ENCODE results near the gene FRY. TPM values are rescaled to one million over a fixed set of nuclear protein-coding genes. Genes with fewer than 3 reads are reported as not detected.

FRY gene
- total and polyA plus RNA-seq, 2 donors from 2014 or later, result 21.8 to 69.5 TPM

DNA sequence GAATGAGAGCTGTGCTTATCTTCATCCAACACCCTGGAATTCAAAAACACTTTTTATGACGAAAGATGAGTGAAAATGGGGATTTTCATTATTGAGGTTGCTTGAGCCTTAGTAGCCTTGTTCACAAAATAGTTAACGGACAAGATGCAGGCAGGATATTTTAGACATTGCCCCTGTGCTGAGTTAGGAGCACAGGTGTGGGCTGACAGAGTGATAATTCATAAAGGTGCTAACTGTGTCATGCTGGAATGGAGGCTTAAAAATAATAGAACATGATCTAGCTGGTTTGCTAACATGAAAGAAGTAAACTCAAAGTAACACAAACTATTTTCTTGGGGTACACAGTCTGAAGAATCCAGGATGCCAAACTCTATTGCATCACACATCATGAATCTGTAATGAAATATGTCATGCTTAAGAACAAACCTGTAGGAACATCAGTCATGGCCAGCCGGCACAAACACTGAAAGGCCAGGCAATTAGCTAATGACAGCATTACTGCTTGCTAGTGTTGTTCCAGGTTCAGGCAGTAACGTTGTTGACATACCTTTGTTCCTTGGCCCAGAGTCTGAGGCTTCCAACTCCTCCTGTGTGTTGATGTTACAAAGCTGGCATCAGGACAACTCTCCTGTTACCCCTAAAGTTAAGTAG, 55.3 kb downstream of the FRY start:
- FAIRE-seq, result no peak

DNA sequence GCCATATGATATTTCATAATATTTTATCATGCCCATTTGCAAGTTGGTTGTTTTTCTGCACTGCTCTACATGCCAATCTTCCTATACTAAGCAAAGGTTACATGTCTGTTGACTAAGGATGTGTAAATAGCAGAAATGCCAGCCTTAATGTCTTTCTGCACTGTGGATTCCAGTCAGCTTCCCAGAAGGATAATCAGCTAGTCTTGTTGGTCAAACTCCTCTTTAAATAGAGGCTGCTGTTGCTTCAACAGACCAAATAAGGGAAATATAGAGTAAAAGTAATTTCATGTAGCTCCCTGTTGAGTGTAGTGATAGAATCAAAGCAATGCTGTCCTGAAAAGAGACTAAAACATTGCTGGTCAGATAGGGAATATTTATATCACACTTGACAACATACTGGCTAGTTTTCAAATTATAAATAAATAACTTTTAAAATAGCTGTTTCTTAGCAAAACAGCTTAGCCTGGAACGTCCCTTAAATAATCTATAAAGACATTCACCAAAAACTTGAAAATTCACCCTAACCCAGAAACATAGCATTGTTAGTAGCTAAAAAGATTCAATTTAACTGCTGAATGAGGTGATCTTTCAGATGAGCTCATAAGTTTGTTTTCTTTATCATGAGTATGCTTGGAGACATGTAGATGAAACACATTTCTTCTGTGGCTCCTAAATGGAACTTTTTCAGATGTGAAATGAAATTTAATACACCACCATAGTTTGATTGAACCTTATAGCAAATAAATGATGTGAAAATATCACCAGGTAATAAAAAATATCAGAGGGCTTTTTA, 56.6 kb downstream of the FRY start:
- TF ChIP-seq, protein P1, sequence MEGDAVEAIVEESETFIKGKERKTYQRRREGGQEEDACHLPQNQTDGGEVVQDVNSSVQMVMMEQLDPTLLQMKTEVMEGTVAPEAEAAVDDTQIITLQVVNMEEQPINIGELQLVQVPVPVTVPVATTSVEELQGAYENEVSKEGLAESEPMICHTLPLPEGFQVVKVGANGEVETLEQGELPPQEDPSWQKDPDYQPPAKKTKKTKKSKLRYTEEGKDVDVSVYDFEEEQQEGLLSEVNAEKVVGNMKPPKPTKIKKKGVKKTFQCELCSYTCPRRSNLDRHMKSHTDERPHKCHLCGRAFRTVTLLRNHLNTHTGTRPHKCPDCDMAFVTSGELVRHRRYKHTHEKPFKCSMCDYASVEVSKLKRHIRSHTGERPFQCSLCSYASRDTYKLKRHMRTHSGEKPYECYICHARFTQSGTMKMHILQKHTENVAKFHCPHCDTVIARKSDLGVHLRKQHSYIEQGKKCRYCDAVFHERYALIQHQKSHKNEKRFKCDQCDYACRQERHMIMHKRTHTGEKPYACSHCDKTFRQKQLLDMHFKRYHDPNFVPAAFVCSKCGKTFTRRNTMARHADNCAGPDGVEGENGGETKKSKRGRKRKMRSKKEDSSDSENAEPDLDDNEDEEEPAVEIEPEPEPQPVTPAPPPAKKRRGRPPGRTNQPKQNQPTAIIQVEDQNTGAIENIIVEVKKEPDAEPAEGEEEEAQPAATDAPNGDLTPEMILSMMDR (IDR thresholded peaks at IDR 0.05; ENCODE audit: borderline replicate concordance, extremely low read depth, insufficient read depth), result no peak
- Histone ChIP-seq H3K4me3 (ENCODE audit: low read length in 3 of 3) (no peak overlapping the region), H3K36me3 (ENCODE audit: control insufficient read depth in 2 of 3, insufficient read depth in 3 of 3, low read length in 3 of 3) (no peaks in the 10 kb centered on the region), H3K27me3 (ENCODE audit: control insufficient read depth, insufficient read depth, low read length) (no peaks in the 10 kb centered on the region), H3K9ac (ENCODE audit: low read length in 3 of 3) (no peak overlapping the region), H3K27ac (ENCODE audit: low read depth in 2 of 2, low read length in 2 of 2) (no peak overlapping the region), H3K4me1 (ENCODE audit: control insufficient read depth in 2 of 3, insufficient read depth in 2 of 3, low read depth in 1 of 3, low read length in 3 of 3) (no peaks in the 10 kb centered on the region), H3K9me3 (ENCODE audit: control insufficient read depth in 2 of 3, insufficient read depth in 1 of 3, low read length in 3 of 3) (no peaks in the 10 kb centered on the region)
- intact Hi-C loops (cut with DNase I), result no loop called here
- FAIRE-seq (no peak), DNase-seq (no peak)

More for the DNA sequence above, 55.3 kb downstream of the FRY start:
- Histone ChIP-seq H3K36me3 (ENCODE audit: control insufficient read depth in 2 of 3, insufficient read depth in 3 of 3, low read length in 3 of 3) (no peaks in the 10 kb centered on the region), H3K27ac (ENCODE audit: low read depth in 2 of 2, low read length in 2 of 2) (no peak overlapping the region), H3K4me3 (ENCODE audit: low read length in 3 of 3) (no peak overlapping the region), H3K9me3 (ENCODE audit: control insufficient read depth in 2 of 3, insufficient read depth in 1 of 3, low read length in 3 of 3) (no peaks in the 10 kb centered on the region), H3K9ac (ENCODE audit: low read length in 3 of 3) (no peak overlapping the region), H3K4me1 (ENCODE audit: control insufficient read depth in 2 of 3, insufficient read depth in 2 of 3, low read depth in 1 of 3, low read length in 3 of 3) (no peaks in the 10 kb centered on the region), H3K27me3 (ENCODE audit: control insufficient read depth, insufficient read depth, low read length) (no peaks in the 10 kb centered on the region)
- intact Hi-C loops (cut with DNase I), result no loop called here
- peak in 3 of 5 donors; percentile 28 to 61 (median 35) for DNase-seq
- TF ChIP-seq, protein P1 (IDR thresholded peaks at IDR 0.05; ENCODE audit: borderline replicate concordance, extremely low read depth, insufficient read depth), result no peak

DNA sequence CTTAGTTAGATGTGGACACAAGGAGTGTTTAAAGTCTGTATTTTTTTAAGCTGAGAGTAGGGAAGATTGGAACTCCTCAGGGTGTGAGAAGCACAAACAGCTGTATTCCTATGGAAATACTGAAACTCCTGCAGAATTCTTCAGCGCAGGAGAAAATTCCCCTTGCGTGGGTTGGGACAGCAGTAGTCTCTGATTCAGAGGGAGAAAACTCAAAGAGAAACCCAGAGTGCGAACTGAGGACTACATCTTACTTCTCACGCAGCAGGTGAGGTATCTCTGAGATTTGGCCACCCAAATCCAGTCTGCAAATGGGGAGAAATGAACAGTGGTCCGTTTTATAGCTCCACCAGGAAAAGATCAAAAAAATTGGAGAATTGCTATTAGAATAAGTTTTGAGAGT, 60.9 kb downstream of the FRY start:
- no peak for FAIRE-seq
- Histone ChIP-seq H3K9ac (ENCODE audit: low read length in 3 of 3) (no peak overlapping the region), H3K9me3 (ENCODE audit: control insufficient read depth in 2 of 3, insufficient read depth in 1 of 3, low read length in 3 of 3) (no peaks in the 10 kb centered on the region), H3K27me3 (ENCODE audit: control insufficient read depth, insufficient read depth, low read length) (no peaks in the 10 kb centered on the region), H3K27ac (ENCODE audit: low read depth in 2 of 2, low read length in 2 of 2) (no peak overlapping the region), H3K4me3 (ENCODE audit: low read length in 3 of 3) (no peak overlapping the region), H3K4me1 (ENCODE audit: control insufficient read depth in 2 of 3, insufficient read depth in 2 of 3, low read depth in 1 of 3, low read length in 3 of 3) (no peaks in the 10 kb centered on the region), H3K36me3 (ENCODE audit: control insufficient read depth in 2 of 3, insufficient read depth in 3 of 3, low read length in 3 of 3) (no peaks in the 10 kb centered on the region)
- no peak for DNase-seq
- intact Hi-C loops (cut with DNase I), result no loop called here
- TF ChIP-seq, protein P1 (IDR thresholded peaks at IDR 0.05; ENCODE audit: borderline replicate concordance, extremely low read depth, insufficient read depth), result no peak

All from kidney (tissue), 14 donors.